ENCODE measurements around the gene RPL35A. TPM values are rescaled to one million over a fixed set of nuclear protein-coding genes. Genes with fewer than 3 reads are reported as not detected.

RPL35A gene
- total RNA-seq, 1 donor from 2014 or later, result 1,363 TPM

DNA sequence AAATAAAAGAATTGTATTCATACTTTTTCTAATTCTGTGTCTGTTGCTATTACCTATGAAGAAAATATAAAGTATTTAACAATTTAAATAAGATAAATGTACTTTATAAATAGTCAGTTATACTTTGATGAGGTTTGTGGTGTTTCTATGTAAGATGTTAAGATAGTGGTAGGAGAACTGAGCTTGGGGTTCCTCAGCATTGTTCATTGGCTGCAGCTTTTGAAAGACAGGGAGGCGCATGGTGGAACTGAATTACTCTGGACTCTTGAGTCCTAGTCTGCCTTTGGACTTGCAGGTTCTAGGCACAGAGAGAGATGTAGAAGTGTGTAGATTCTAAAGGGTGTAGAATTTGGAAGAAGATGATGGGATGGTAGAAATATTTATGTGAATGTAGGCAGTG lies 33.1 kb downstream of the RPL35A start:
- H3K36me3 Mint-ChIP-seq (ENCODE audit: low read depth), result no peaks in the 10 kb centered on the region
- H3K9me3 Mint-ChIP-seq, result no peaks in the 10 kb centered on the region
- DNase-seq (ENCODE audit: low spot score), result no peak
- intact Hi-C loops (cut with micrococcal nuclease), result no loop called here
- no peaks in the 10 kb centered on the region for H3K27me3 Mint-ChIP-seq (ENCODE audit: low read depth)
- peaks cover 11% of the 10 kb centered on the region for H3K4me1 Mint-ChIP-seq (ENCODE audit: low read depth)
- no peak overlapping the region for H3K27ac Mint-ChIP-seq
- H3K4me3 Mint-ChIP-seq (ENCODE audit: low read depth), result no peak overlapping the region

- DNase-seq (ENCODE audit: low spot score), result no peak
- no peak overlapping the region for H3K27ac Mint-ChIP-seq
- no peaks in the 10 kb centered on the region for H3K9me3 Mint-ChIP-seq
Observed at GRCh38 chr3:197989651-197990050, 39.7 kb downstream of the RPL35A start.

DNA sequence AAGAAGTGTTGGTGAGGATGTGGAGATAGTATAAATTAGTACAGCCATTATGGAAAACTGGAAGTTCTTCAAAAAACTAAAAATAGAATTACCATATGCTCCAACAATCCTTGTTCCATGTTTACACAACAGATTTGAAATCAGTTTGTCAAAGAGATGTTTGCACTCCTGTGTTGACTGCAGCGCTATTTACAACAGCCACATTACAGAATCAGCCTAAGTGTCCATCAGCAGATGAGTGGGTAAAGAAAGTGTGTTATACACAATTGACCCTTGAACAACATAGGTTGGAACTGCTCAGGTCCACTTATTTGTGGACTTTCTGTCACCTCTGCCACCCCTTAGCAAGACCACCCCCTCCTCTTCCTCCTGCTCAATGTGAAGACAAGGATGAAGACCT lies 44.7 kb downstream of the RPL35A start:
- intact Hi-C loops (cut with micrococcal nuclease), result no loop called here
- H3K36me3 Mint-ChIP-seq (ENCODE audit: low read depth), result no peaks in the 10 kb centered on the region
- no peaks in the 10 kb centered on the region for H3K4me1 Mint-ChIP-seq (ENCODE audit: low read depth)
- no peaks in the 10 kb centered on the region for H3K9me3 Mint-ChIP-seq
- H3K27me3 Mint-ChIP-seq (ENCODE audit: low read depth), result no peaks in the 10 kb centered on the region
- DNase-seq (ENCODE audit: low spot score), result no peak
- no peak overlapping the region for H3K4me3 Mint-ChIP-seq (ENCODE audit: low read depth)
- no peak overlapping the region for H3K27ac Mint-ChIP-seq

More at GRCh38 chr3:197989651-197990050, 39.7 kb downstream of the RPL35A start:
- no peak overlapping the region for H3K4me3 Mint-ChIP-seq (ENCODE audit: low read depth)
- no peaks in the 10 kb centered on the region for H3K4me1 Mint-ChIP-seq (ENCODE audit: low read depth)
- no peaks in the 10 kb centered on the region for H3K27me3 Mint-ChIP-seq (ENCODE audit: low read depth)
- intact Hi-C loops (cut with micrococcal nuclease), result no loop called here
- no peaks in the 10 kb centered on the region for H3K36me3 Mint-ChIP-seq (ENCODE audit: low read depth)

DNA sequence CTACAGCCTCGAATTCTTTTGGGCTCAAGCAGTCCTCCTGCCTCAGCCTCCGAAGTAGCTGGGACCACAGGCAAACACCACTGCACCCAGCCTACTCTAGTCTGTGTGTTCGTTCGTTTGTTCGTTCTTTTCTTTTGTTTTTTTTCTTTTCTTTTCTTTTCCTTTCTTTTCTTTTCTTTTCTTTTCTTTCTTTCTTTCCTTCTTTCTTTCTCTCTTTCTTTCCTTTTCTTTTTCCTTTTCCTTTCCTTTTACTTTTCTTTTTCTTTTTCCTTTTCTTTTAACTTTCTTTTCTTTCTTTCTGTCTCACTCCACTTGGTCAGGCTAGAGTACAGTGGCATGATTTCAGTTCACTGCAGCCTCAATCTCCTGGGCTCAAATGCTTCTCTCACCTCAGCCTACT lies 46.9 kb downstream of the RPL35A start:
- Mint-ChIP-seq H3K27ac (no peak overlapping the region), H3K36me3 (ENCODE audit: low read depth) (no peaks in the 10 kb centered on the region), H3K27me3 (ENCODE audit: low read depth) (no peaks in the 10 kb centered on the region), H3K4me1 (ENCODE audit: low read depth) (no peaks in the 10 kb centered on the region), H3K9me3 (no peaks in the 10 kb centered on the region), H3K4me3 (ENCODE audit: low read depth) (no peak overlapping the region)
- no peak for DNase-seq (ENCODE audit: low spot score)
- intact Hi-C loops (cut with micrococcal nuclease), result no loop called here

DNA sequence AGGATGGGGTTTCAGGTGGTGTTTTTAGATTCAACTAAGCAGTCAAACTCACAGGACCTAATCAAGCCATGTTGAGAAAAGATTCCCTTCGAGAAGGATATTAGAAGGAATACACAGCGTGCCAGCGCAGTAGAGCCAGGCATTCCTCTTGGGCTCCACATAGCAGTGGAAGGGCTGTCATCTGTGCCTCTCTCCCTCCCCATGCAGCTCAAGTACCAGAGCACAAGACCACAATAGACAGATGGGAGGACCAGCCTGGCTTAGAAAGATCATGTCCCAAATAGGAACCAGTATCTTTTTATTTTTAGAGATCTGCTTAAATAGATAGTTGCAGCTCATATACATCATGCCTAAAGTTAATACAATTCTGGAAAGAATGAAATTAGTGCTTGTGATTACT lies 47.9 kb downstream of the RPL35A start:
- Mint-ChIP-seq H3K4me3 (ENCODE audit: low read depth) (no peak overlapping the region), H3K9me3 (no peaks in the 10 kb centered on the region), H3K27me3 (ENCODE audit: low read depth) (no peaks in the 10 kb centered on the region), H3K36me3 (ENCODE audit: low read depth) (no peaks in the 10 kb centered on the region), H3K4me1 (ENCODE audit: low read depth) (no peaks in the 10 kb centered on the region), H3K27ac (no peak overlapping the region)
- no peak for DNase-seq (ENCODE audit: low spot score)
- intact Hi-C loops (cut with micrococcal nuclease), result no loop called here

Other genes starting within 250 kb of the RPL35A start
- gene RUBCN, start 213.3 kb upstream of the RPL35A start, total RNA-seq, result 41.7 and 43.6 TPM in 2 replicates
- gene FYTTD1, start 200.3 kb upstream of the RPL35A start, total RNA-seq, result 57.5 and 63.0 TPM in 2 replicates
- 57.0 and 64.1 TPM in 2 replicates for gene LRCH3, start 158.9 kb upstream of the RPL35A start, total RNA-seq
- 4.3 and 4.4 TPM in 2 replicates for gene LMLN, start 10.0 kb downstream of the RPL35A start, total RNA-seq

Data from activated T-helper 2 cell treated with anti-CD3 and anti-CD28 coated beads, Interferon-gamma antibody, Interleukin-2, Interleukin-4, amounts not matched to agents 10 μg/mL and 5 μg/mL and 100 μg/mL, durations not matched to agents 14 hours and 24 hours and 36 hours (primary cell).